Omental fat pad (tissue), 4 donors: ENCODE measurements around the gene KCTD18. TPM values are rescaled to one million over a fixed set of nuclear protein-coding genes. Genes with fewer than 3 reads are reported as not detected.
A peak's percentile ranks its signal among the peaks of the same experiment; 100 is the strongest.

ENCODE experiments used
- ATAC-seq: fragments of 150-250 bp; one replicate; pipeline ENCODE4 v1.9.1; 2016; ENCODE audit warnings: mild to moderate bottlenecking, moderate library complexity; ENCODE audit not compliant: low FRiP score
- DNase-seq: peaks from one replicate; pipeline ENCODE4 v3.0.0-alpha.2; 2019; ENCODE audit warnings: low spot score
- CTCF ChIP-seq, 3 donors: fragments of 450-650 bp; IDR thresholded peaks; one replicate each; pipeline ENCODE4 v1.5.1; 2016 to 2017; ENCODE audit warnings: antibody characterized with exemption in 3 of 3, mild to moderate bottlenecking in 3 of 3, moderate library complexity in 2 of 3
- total RNA-seq, 4 donors: library from RNA; depleted of rRNA; stranded (reverse); fragments of >200 nt; gene quantifications; one replicate each; pipeline ENCODE4 v1.1.0, GENCODE V29; 2016

KCTD18 gene
- total RNA-seq, 4 donors from 2014 or later, result 10.4 to 19.9 (median 14.2) TPM

- ATAC-seq, result no peak
- TF ChIP-seq CTCF (IDR thresholded peaks at IDR 0.05), result no peak
- DNase-seq, result no peak
Measured at GRCh38 chr2:200470230-200470629, 39.6 kb downstream of the KCTD18 start.

GRCh38 chr2:200469708-200470211 lies 40.1 kb downstream of the KCTD18 start:
- no peak for ATAC-seq
- DNase-seq, result no peak

GRCh38 chr2:200467806-200468681 lies 41.8 kb downstream of the KCTD18 start:
- DNase-seq, result no peak
- TF ChIP-seq CTCF (IDR thresholded peaks at IDR 0.05), result no peak
- no peak for ATAC-seq

More at GRCh38 chr2:200469708-200470211, 40.1 kb downstream of the KCTD18 start:
- no peak for TF ChIP-seq CTCF (IDR thresholded peaks at IDR 0.05)

GRCh38 chr2:200466425-200467418 lies 43.1 kb downstream of the KCTD18 start:
- no peak for TF ChIP-seq CTCF (IDR thresholded peaks at IDR 0.05)
- DNase-seq (no peak), ATAC-seq (peak; percentile 97)

GRCh38 chr2:200463452-200463851 lies 46.4 kb downstream of the KCTD18 start:
- DNase-seq (no peak), ATAC-seq (no peak)
- TF ChIP-seq CTCF (IDR thresholded peaks at IDR 0.05), result no peak

- DNase-seq (no peak), ATAC-seq (peak; percentile 11)
- TF ChIP-seq CTCF (IDR thresholded peaks at IDR 0.05), result no peak
Measured at GRCh38 chr2:200461846-200462710, 47.8 kb downstream of the KCTD18 start.
